Activated CD8-positive, alpha-beta memory T cell treated with anti-CD3 and anti-CD28 coated beads for 24 hours (primary cell): ENCODE data around the gene HOXC10.

Source experiments
- DNase-seq: peaks from one replicate; pipeline ENCODE4 v3.0.0-alpha.2; 2020

The HOXC10 gene

GRCh38 chr12:54030889-54031471, 46.0 kb downstream of the HOXC10 start:
- DNase-seq: no peak

GRCh38 chr12:54031480-54031879, 46.5 kb downstream of the HOXC10 start:
- DNase-seq: no peak

- DNase-seq: no peak
Observed at GRCh38 chr12:54032086-54032619, 47.2 kb downstream of the HOXC10 start.

GRCh38 chr12:54032627-54033100, 47.7 kb downstream of the HOXC10 start, which contains the start of gene HOXC5:
Gene HOXC5 (plus strand): TSS chr12:54033050. CDS start chr12:54033123, 73 bp downstream.
- DNase-seq: peak; percentile 85

- no peak for DNase-seq
Observed at GRCh38 chr12:54033106-54033979, 48.4 kb downstream of the HOXC10 start.

GRCh38 chr12:54033980-54034784, 49.2 kb downstream of the HOXC10 start:
- DNase-seq: no peak

GRCh38 chr12:54034785-54035310, 49.9 kb downstream of the HOXC10 start:
- no peak for DNase-seq

- DNase-seq: no peak
Observed at GRCh38 chr12:54035568-54036264, 50.8 kb downstream of the HOXC10 start.

- DNase-seq: no peak
Observed at GRCh38 chr12:54036620-54037359, 51.8 kb downstream of the HOXC10 start.

- no peak for DNase-seq
Observed at GRCh38 chr12:54037360-54038283, 52.7 kb downstream of the HOXC10 start.

- DNase-seq: no peak
Observed at GRCh38 chr12:54038284-54038870, 53.4 kb downstream of the HOXC10 start.

- DNase-seq: no peak
Observed at GRCh38 chr12:54038871-54039414, 54.0 kb downstream of the HOXC10 start.

- no peak for DNase-seq
Observed at GRCh38 chr12:54039417-54040147, 54.6 kb downstream of the HOXC10 start.
